Stimulated activated naive B cell treated with anti-CD40 and anti-IgM and Interleukin-4, amounts not matched to agents 10 μg/mL and 1 μg/mL and 100 μg/mL, for 72 hours (primary cell): Measurements from ENCODE around the gene CCNYL1.
"Not testable (repeated sequence)": the region's sequence is repeated elsewhere in the genome, so short reads cannot be mapped to it uniquely, and the experiment has no call there.

Source experiments
- ATAC-seq, 2 donors: fragments of 150-1000 bp; cut with Tn5 transposase; replicated peaks; 2 replicates each; pipeline ENCODE4 v1.10.0; 2021; ENCODE audit warnings: moderate library complexity in 1 of 2
- DNase-seq: peaks from one replicate; pipeline ENCODE4 v3.0.0; 2021
- H3K27ac Mint-ChIP-seq: one replicate; pipeline ENCODE4 v1.8.0; 2022; ENCODE audit warnings: mild to moderate bottlenecking, mixed read lengths
- H3K27me3 Mint-ChIP-seq, 2 donors: one replicate each; pipeline ENCODE4 v1.8.0; 2022; ENCODE audit warnings: mixed read lengths in 2 of 2
- H3K36me3 Mint-ChIP-seq, 2 donors: one replicate each; pipeline ENCODE4 v1.8.0; 2022; ENCODE audit warnings: mixed read lengths in 2 of 2, mild to moderate bottlenecking in 1 of 2
- H3K4me1 Mint-ChIP-seq, 2 donors: one replicate each; pipeline ENCODE4 v1.8.0; 2022; ENCODE audit warnings: mixed read lengths in 2 of 2, mild to moderate bottlenecking in 1 of 2
- H3K4me3 Mint-ChIP-seq, 2 donors: one replicate each; pipeline ENCODE4 v1.8.0; 2022; ENCODE audit warnings: mild to moderate bottlenecking in 2 of 2, mixed read lengths in 2 of 2, moderate library complexity in 1 of 2
- H3K9me3 Mint-ChIP-seq, 2 donors: one replicate each; pipeline ENCODE4 v1.8.0; 2022; ENCODE audit warnings: mixed read lengths in 2 of 2, mild to moderate bottlenecking in 1 of 2

CCNYL1 gene

GRCh38 chr2:207759890-207760289, 48.5 kb downstream of the CCNYL1 start:
- Mint-ChIP-seq H3K9me3 (no peaks in the 10 kb centered on the region), H3K27me3 (no peaks in the 10 kb centered on the region)
- ATAC-seq: no peak

GRCh38 chr2:207760453-207760852, 49.0 kb downstream of the CCNYL1 start:
- H3K36me3 Mint-ChIP-seq: peaks cover 3 to 8% of the 10 kb centered on the region in 2 donors
- H3K4me3 Mint-ChIP-seq: no peak overlapping the region
- no peaks in the 10 kb centered on the region for H3K9me3 Mint-ChIP-seq
- no peak for DNase-seq
- ATAC-seq: no peak
- peaks cover 3 to 13% of the 10 kb centered on the region in 2 donors for H3K4me1 Mint-ChIP-seq
- H3K27me3 Mint-ChIP-seq: no peaks in the 10 kb centered on the region
- H3K27ac Mint-ChIP-seq: no peak overlapping the region

More at GRCh38 chr2:207759890-207760289, 48.5 kb downstream of the CCNYL1 start:
- no peak for DNase-seq
- Mint-ChIP-seq H3K4me3 (no peak overlapping the region), H3K36me3 (peaks cover 3 to 10% of the 10 kb centered on the region in 2 donors), H3K4me1 (peaks cover 3 to 13% of the 10 kb centered on the region in 2 donors), H3K27ac (no peak overlapping the region)

- not testable (repeated sequence) for H3K9me3 Mint-ChIP-seq, H3K4me3 Mint-ChIP-seq, H3K27ac Mint-ChIP-seq, H3K36me3 Mint-ChIP-seq, H3K27me3 Mint-ChIP-seq, DNase-seq, ATAC-seq
- peaks cover 8 to 15% of the 10 kb centered on the region in 2 donors for H3K4me1 Mint-ChIP-seq
These were observed 50.0 kb downstream of the CCNYL1 start for GRCh38 chr2:207761426-207761825.

GRCh38 chr2:207762146-207762545, 50.7 kb downstream of the CCNYL1 start:
- H3K4me1 Mint-ChIP-seq: peaks cover 12 to 21% of the 10 kb centered on the region in 2 donors

GRCh38 chr2:207763303-207763917, 52.0 kb downstream of the CCNYL1 start:
- ATAC-seq (no peak), DNase-seq (no peak)
- Mint-ChIP-seq H3K27me3 (peaks cover 11 to 24% of the 10 kb centered on the region in 2 donors), H3K9me3 (peaks cover 3 to 8% of the 10 kb centered on the region in 2 donors), H3K27ac (no peak overlapping the region), H3K4me3 (no peak overlapping the region), H3K4me1 (peaks cover 20 to 33% of the 10 kb centered on the region in 2 donors), H3K36me3 (peaks cover 12 to 21% of the 10 kb centered on the region in 2 donors)

More at GRCh38 chr2:207762146-207762545, 50.7 kb downstream of the CCNYL1 start:
- Mint-ChIP-seq H3K4me3 (no peak overlapping the region), H3K27ac (no peak overlapping the region), H3K27me3 (peaks cover 5 to 11% of the 10 kb centered on the region in 2 donors), H3K9me3 (peaks cover 1% of the 10 kb centered on the region in 2 donors), H3K36me3 (peaks cover 5 to 13% of the 10 kb centered on the region in 2 donors)
- DNase-seq (no peak), ATAC-seq (no peak)

GRCh38 chr2:207764096-207764630, 52.7 kb downstream of the CCNYL1 start:
- no peak for DNase-seq
- H3K4me3 Mint-ChIP-seq: no peak overlapping the region

GRCh38 chr2:207765547-207765946, 54.1 kb downstream of the CCNYL1 start:
- Mint-ChIP-seq H3K36me3 (peaks cover 12 to 21% of the 10 kb centered on the region in 2 donors), H3K9me3 (peaks cover 3 to 8% of the 10 kb centered on the region in 2 donors), H3K4me3 (no peak overlapping the region), H3K27ac (no peak overlapping the region), H3K27me3 (peaks cover 11 to 25% of the 10 kb centered on the region in 2 donors), H3K4me1 (peaks cover 22 to 48% of the 10 kb centered on the region in 2 donors)
- no peak for ATAC-seq
- no peak for DNase-seq

More at GRCh38 chr2:207764096-207764630, 52.7 kb downstream of the CCNYL1 start:
- H3K27ac Mint-ChIP-seq: no peak overlapping the region
- peak in 1 of 2 donors; percentile 16 for ATAC-seq
- peaks cover 22 to 41% of the 10 kb centered on the region in 2 donors for H3K4me1 Mint-ChIP-seq
- H3K27me3 Mint-ChIP-seq: peaks cover 11 to 25% of the 10 kb centered on the region in 2 donors
- peaks cover 12 to 21% of the 10 kb centered on the region in 2 donors for H3K36me3 Mint-ChIP-seq
- peaks cover 3 to 8% of the 10 kb centered on the region in 2 donors for H3K9me3 Mint-ChIP-seq

- no peak for ATAC-seq
- H3K27ac Mint-ChIP-seq: no peak overlapping the region
- H3K4me3 Mint-ChIP-seq: peak overlapping the region; percentile 11 to 27
- H3K4me1 Mint-ChIP-seq: peaks cover 27 to 53% of the 10 kb centered on the region in 2 donors
- peaks cover 3 to 8% of the 10 kb centered on the region in 2 donors for H3K9me3 Mint-ChIP-seq
- no peak for DNase-seq
- peaks cover 11 to 25% of the 10 kb centered on the region in 2 donors for H3K27me3 Mint-ChIP-seq
- peaks cover 12 to 19% of the 10 kb centered on the region in 2 donors for H3K36me3 Mint-ChIP-seq
These were observed 54.7 kb downstream of the CCNYL1 start for GRCh38 chr2:207766041-207766551.

GRCh38 chr2:207766697-207767460, 55.4 kb downstream of the CCNYL1 start:
- peak overlapping the region; percentile 77 to 84 for H3K4me3 Mint-ChIP-seq
- peak overlapping the region; percentile 62 for H3K27ac Mint-ChIP-seq
- peaks cover 3 to 8% of the 10 kb centered on the region in 2 donors for H3K9me3 Mint-ChIP-seq
- ATAC-seq (no peak), DNase-seq (peak; percentile 6)
- H3K27me3 Mint-ChIP-seq: peaks cover 11 to 25% of the 10 kb centered on the region in 2 donors
- H3K4me1 Mint-ChIP-seq: peaks cover 27 to 54% of the 10 kb centered on the region in 2 donors
- H3K36me3 Mint-ChIP-seq: peaks cover 12 to 16% of the 10 kb centered on the region in 2 donors

- peaks cover 3 to 8% of the 10 kb centered on the region in 2 donors for H3K9me3 Mint-ChIP-seq
- peaks cover 11 to 25% of the 10 kb centered on the region in 2 donors for H3K27me3 Mint-ChIP-seq
- H3K4me3 Mint-ChIP-seq: peak overlapping the region; percentile 84 to 85
- no peak for DNase-seq
- H3K27ac Mint-ChIP-seq: no peak overlapping the region
- ATAC-seq: no peak
- peaks cover 27 to 54% of the 10 kb centered on the region in 2 donors for H3K4me1 Mint-ChIP-seq
- peaks cover 12 to 16% of the 10 kb centered on the region in 2 donors for H3K36me3 Mint-ChIP-seq
These were observed 56.2 kb downstream of the CCNYL1 start for GRCh38 chr2:207767461-207768167.

GRCh38 chr2:207768168-207768865, 56.9 kb downstream of the CCNYL1 start:
- peaks cover 3 to 8% of the 10 kb centered on the region in 2 donors for H3K9me3 Mint-ChIP-seq
- H3K4me3 Mint-ChIP-seq: peak overlapping the region; percentile 84 to 85
- DNase-seq (peak; percentile 17), ATAC-seq (peak in 1 of 2 donors; percentile 3)
- peaks cover 12 to 16% of the 10 kb centered on the region in 2 donors for H3K36me3 Mint-ChIP-seq
- peak overlapping the region; percentile 52 for H3K27ac Mint-ChIP-seq
- H3K27me3 Mint-ChIP-seq: peaks cover 11 to 25% of the 10 kb centered on the region in 2 donors
- peaks cover 27 to 54% of the 10 kb centered on the region in 2 donors for H3K4me1 Mint-ChIP-seq

GRCh38 chr2:207768866-207769596, 57.6 kb downstream of the CCNYL1 start:
- peak overlapping the region; percentile 84 to 85 for H3K4me3 Mint-ChIP-seq
- H3K27me3 Mint-ChIP-seq: peaks cover 11 to 25% of the 10 kb centered on the region in 2 donors
- H3K27ac Mint-ChIP-seq: peak overlapping the region; percentile 88
- peak; percentile 24 for DNase-seq
- peaks cover 3 to 8% of the 10 kb centered on the region in 2 donors for H3K9me3 Mint-ChIP-seq
- peaks cover 12 to 15% of the 10 kb centered on the region in 2 donors for H3K36me3 Mint-ChIP-seq
- peaks cover 26 to 52% of the 10 kb centered on the region in 2 donors for H3K4me1 Mint-ChIP-seq
- peak; percentile 35 to 36 for ATAC-seq
